Progenitor cell of endocrine pancreas (in vitro differentiated cells): ENCODE results near the gene MICAL1. TPM values are rescaled to one million over a fixed set of nuclear protein-coding genes. Genes with fewer than 3 reads are reported as not detected.

Experiments
- DNase-seq: peaks from one replicate; pipeline ENCODE4 v3.0.0; 2021; ENCODE audit warnings: low spot score; ENCODE audit not compliant: unreplicated experiment
- H3K27ac Mint-ChIP-seq: 2 replicates; pipeline ENCODE4 v1.8.0; 2021; ENCODE audit warnings: mild to moderate bottlenecking, moderate library complexity, mixed read lengths
- H3K27me3 Mint-ChIP-seq: 2 replicates; pipeline ENCODE4 v1.8.0; 2021; ENCODE audit warnings: mixed read lengths
- H3K36me3 Mint-ChIP-seq: 2 replicates; pipeline ENCODE4 v1.8.0; 2022; ENCODE audit warnings: mixed read lengths; ENCODE audit not compliant: insufficient read depth
- H3K4me1 Mint-ChIP-seq: 2 replicates; pipeline ENCODE4 v1.8.0; 2021; ENCODE audit warnings: low read depth, mixed read lengths
- H3K4me3 Mint-ChIP-seq: 2 replicates; pipeline ENCODE4 v1.8.0; 2021; ENCODE audit warnings: low read depth, mild to moderate bottlenecking, moderate library complexity, mixed read lengths
- H3K9me3 Mint-ChIP-seq: 2 replicates; pipeline ENCODE4 v1.8.0; 2021; ENCODE audit warnings: low read depth, mixed read lengths
- CTCF ChIP-seq: fragments of 200-600 bp; sonication (generic); IDR thresholded peaks from one replicate; pipeline ENCODE4 v1.5.0; 2021; ENCODE audit warnings: antibody characterized with exemption, mild to moderate bottlenecking; ENCODE audit not compliant: unreplicated experiment
- total RNA-seq: library from RNA; stranded (reverse); gene quantifications from 2 replicates; pipeline ENCODE4 v1.2.1, GENCODE V29; 2021

The MICAL1 gene
- total RNA-seq, 1 donor from 2014 or later = 101 TPM

GRCh38 chr6:109450801-109451200, 4.8 kb downstream of the MICAL1 start:
- no peak for DNase-seq
- peaks cover 14% of the 10 kb centered on the region for H3K36me3 Mint-ChIP-seq
- H3K4me1 Mint-ChIP-seq = no peaks in the 10 kb centered on the region
- H3K9me3 Mint-ChIP-seq = no peaks in the 10 kb centered on the region
- no peak overlapping the region for H3K4me3 Mint-ChIP-seq
- TF ChIP-seq CTCF = no peak
- no peaks in the 10 kb centered on the region for H3K27me3 Mint-ChIP-seq
- H3K27ac Mint-ChIP-seq = no peak overlapping the region

GRCh38 chr6:109449795-109450673, 5.5 kb downstream of the MICAL1 start:
- no peaks in the 10 kb centered on the region for H3K9me3 Mint-ChIP-seq
- TF ChIP-seq CTCF = no peak
- H3K27ac Mint-ChIP-seq = no peak overlapping the region
- peaks cover 17% of the 10 kb centered on the region for H3K36me3 Mint-ChIP-seq
- no peak overlapping the region for H3K4me3 Mint-ChIP-seq
- H3K4me1 Mint-ChIP-seq = no peaks in the 10 kb centered on the region
- DNase-seq = no peak
- no peaks in the 10 kb centered on the region for H3K27me3 Mint-ChIP-seq

GRCh38 chr6:109449064-109449794, 6.3 kb downstream of the MICAL1 start:
- Mint-ChIP-seq H3K27ac (no peak overlapping the region), H3K36me3 (peaks cover 17% of the 10 kb centered on the region), H3K4me3 (no peak overlapping the region), H3K9me3 (no peaks in the 10 kb centered on the region), H3K4me1 (no peaks in the 10 kb centered on the region), H3K27me3 (no peaks in the 10 kb centered on the region)
- no peak for DNase-seq
- no peak for TF ChIP-seq CTCF

- H3K27ac Mint-ChIP-seq = no peak overlapping the region
- DNase-seq = no peak
- no peak for TF ChIP-seq CTCF
- no peak overlapping the region for H3K4me3 Mint-ChIP-seq
- H3K4me1 Mint-ChIP-seq = no peaks in the 10 kb centered on the region
- H3K9me3 Mint-ChIP-seq = no peaks in the 10 kb centered on the region
- no peaks in the 10 kb centered on the region for H3K27me3 Mint-ChIP-seq
- H3K36me3 Mint-ChIP-seq = peaks cover 17% of the 10 kb centered on the region
Observed at GRCh38 chr6:109448615-109449014, 7.0 kb downstream of the MICAL1 start.

- no peak for TF ChIP-seq CTCF
- Mint-ChIP-seq H3K27ac (no peak overlapping the region), H3K4me1 (no peaks in the 10 kb centered on the region), H3K9me3 (no peaks in the 10 kb centered on the region), H3K4me3 (no peak overlapping the region), H3K27me3 (no peaks in the 10 kb centered on the region), H3K36me3 (peaks cover 16% of the 10 kb centered on the region)
- DNase-seq = no peak
Observed at GRCh38 chr6:109447878-109448555, 7.6 kb downstream of the MICAL1 start.
